T-helper 1 cell (primary cell): Measurements from ENCODE around the gene EVI2B.
A peak's percentile ranks its signal among the peaks of the same experiment; 100 is the strongest.
"Not testable (repeated sequence)": the region's sequence is repeated elsewhere in the genome, so short reads cannot be mapped to it uniquely, and the experiment has no call there.

Source experiments
- DNase-seq, 5 donors: peaks; one replicate each; pipeline ENCODE4 v3.0.0-alpha.2; 2012 to 2020
- total RNA-seq, 4 donors: gene quantifications; one replicate each; lab custom pipeline; 2026; lab: John Stamatoyannopoulos, UW

The EVI2B gene
- total RNA-seq, result 36.9 to 55.8 (median 43.6) reads per million in 4 donors

GRCh38 chr17:31313982-31314781 is at the start of gene EVI2B:
EVI2B (minus strand) TSS chr17:31314054; CDS start chr17:31305609, 8,445 bp downstream.
- peak in 1 of 5 donors; percentile 78 for DNase-seq

GRCh38 chr17:31357839-31358394 is 44.1 kb upstream of the EVI2B start:
- DNase-seq, result no peak

- DNase-seq, result no peak
Observed at GRCh38 chr17:31357091-31357490, 43.2 kb upstream of the EVI2B start.

- DNase-seq, result no peak
Observed at GRCh38 chr17:31355935-31356334, 42.1 kb upstream of the EVI2B start.

GRCh38 chr17:31349454-31349853 is 35.6 kb upstream of the EVI2B start:
- no peak for DNase-seq

GRCh38 chr17:31345191-31345747 is 31.4 kb upstream of the EVI2B start:
- not testable (repeated sequence) for DNase-seq

GRCh38 chr17:31339906-31340661 is 26.2 kb upstream of the EVI2B start:
- no peak for DNase-seq

- DNase-seq, result no peak
Observed at GRCh38 chr17:31329221-31329620, 15.4 kb upstream of the EVI2B start.

GRCh38 chr17:31328160-31328535 is 14.3 kb upstream of the EVI2B start:
- no peak for DNase-seq

GRCh38 chr17:31327534-31328159 is 13.8 kb upstream of the EVI2B start:
- no peak for DNase-seq

GRCh38 chr17:31323551-31323950 is 9.7 kb upstream of the EVI2B start:
- no peak for DNase-seq

GRCh38 chr17:31321966-31322365 is 8.1 kb upstream of the EVI2B start:
- peak in 2 of 5 donors; percentile 21 to 76 for DNase-seq

- peak; percentile 59 to 95 (median 72) for DNase-seq
Observed at GRCh38 chr17:31321481-31321880, 7.6 kb upstream of the EVI2B start, which contains the start of gene EVI2A. EVI2A (minus strand) TSS chr17:31321622; CDS start chr17:31319013, 2,609 bp downstream.

GRCh38 chr17:31320791-31321190 is 6.9 kb upstream of the EVI2B start:
- peak in 1 of 5 donors; percentile 42 for DNase-seq

GRCh38 chr17:31320241-31320640 is 6.4 kb upstream of the EVI2B start:
- DNase-seq, result peak in 1 of 5 donors; percentile 35

GRCh38 chr17:31318851-31319661 is 5.2 kb upstream of the EVI2B start:
- peak in 1 of 5 donors; percentile 33 for DNase-seq

- DNase-seq, result peak in 4 of 5 donors; percentile 23 to 75 (median 44)
Observed at GRCh38 chr17:31318298-31318801, 4.5 kb upstream of the EVI2B start.

- DNase-seq, result no peak
Observed at GRCh38 chr17:31314782-31315100, 887 bp upstream of the EVI2B start.

GRCh38 chr17:31312223-31312622 is 1.6 kb downstream of the EVI2B start:
- DNase-seq, result peak in 3 of 5 donors; percentile 28 to 62 (median 32)

- peak in 1 of 5 donors; percentile 23 for DNase-seq
Observed at GRCh38 chr17:31311526-31311925, 2.3 kb downstream of the EVI2B start.

GRCh38 chr17:31310886-31311285 is 3.0 kb downstream of the EVI2B start:
- peak in 1 of 5 donors; percentile 45 for DNase-seq
